HepG2 (cell line): ENCODE measurements around the gene MRPL48. TPM values are rescaled to one million over a fixed set of nuclear protein-coding genes. Genes with fewer than 3 reads are reported as not detected.

ENCODE experiments used
- ARID4A ChIP-seq: sonication (generic); formaldehyde crosslinking; IDR thresholded peaks from 2 replicates; pipeline ENCODE4 v1.5.0; 2020; ENCODE audit warnings: mild to moderate bottlenecking, missing genetic modification reagents, borderline replicate concordance
- CENPBD1 ChIP-seq: sonication (generic); formaldehyde crosslinking; IDR thresholded peaks from 2 replicates; pipeline ENCODE4 v1.8.0; 2022; ENCODE audit warnings: missing genetic modification reagents, low read depth, mild to moderate bottlenecking, borderline replicate concordance
- DNMT1 ChIP-seq: sonication (generic); formaldehyde crosslinking; IDR thresholded peaks from 2 replicates; pipeline ENCODE4 v1.5.1; 2020; ENCODE audit warnings: mild to moderate bottlenecking, missing genetic modification reagents
- FOXK2 ChIP-seq: fragments of 450-650 bp; IDR thresholded peaks from 2 replicates; pipeline ENCODE4 v1.6.1; 2016
- GATAD1 ChIP-seq: IDR thresholded peaks from 2 replicates; pipeline ENCODE4 v1.6.1; 2016; ENCODE audit warnings: missing genetic modification reagents, missing compliant biosample characterization
- GPN1 ChIP-seq: sonication (generic); formaldehyde crosslinking; IDR thresholded peaks from 2 replicates; pipeline ENCODE4 v1.5.1; 2020; ENCODE audit warnings: missing genetic modification reagents, borderline replicate concordance
- NFE2L2 ChIP-seq: fragments of 150-350 bp; IDR thresholded peaks from 2 replicates; pipeline ENCODE4 v1.6.1; 2014; ENCODE audit warnings: low read length
- RBM39 ChIP-seq: fragments of 200-400 bp; formaldehyde crosslinking; IDR thresholded peaks from one replicate; pipeline ENCODE4 v1.6.1; 2018; ENCODE audit warnings: antibody characterized with exemption, mild to moderate bottlenecking, low read depth, low read length; ENCODE audit not compliant: poor library complexity, severe bottlenecking
- SMAD3 ChIP-seq: sonication (generic); formaldehyde crosslinking; IDR thresholded peaks from 2 replicates; pipeline ENCODE4 v1.4.0; 2020; ENCODE audit warnings: missing genetic modification reagents
- ZBTB37 ChIP-seq: sonication (generic); formaldehyde crosslinking; IDR thresholded peaks from 2 replicates; pipeline ENCODE4 v1.4.0; 2020; ENCODE audit warnings: mild to moderate bottlenecking, missing genetic modification reagents
- ZBTB46 ChIP-seq: sonication (generic); formaldehyde crosslinking; IDR thresholded peaks from 2 replicates; pipeline ENCODE4 v1.4.0; 2020; ENCODE audit warnings: mild to moderate bottlenecking, missing genetic modification reagents, borderline replicate concordance
- ZNF34 ChIP-seq: sonication (generic); formaldehyde crosslinking; IDR thresholded peaks from 2 replicates; pipeline ENCODE4 v1.4.0; 2020; ENCODE audit warnings: mild to moderate bottlenecking, missing genetic modification reagents, borderline replicate concordance
- ZNF563 ChIP-seq: sonication (generic); formaldehyde crosslinking; IDR thresholded peaks from 2 replicates; pipeline ENCODE4 v1.8.0; 2022; ENCODE audit warnings: mild to moderate bottlenecking, moderate library complexity, missing genetic modification reagents
- ZNF740 ChIP-seq: sonication (generic); formaldehyde crosslinking; IDR thresholded peaks from 2 replicates; pipeline ENCODE4 v1.4.0; 2020; ENCODE audit warnings: missing genetic modification reagents
- ZNF800 ChIP-seq: sonication (generic); formaldehyde crosslinking; IDR thresholded peaks from 2 replicates; pipeline ENCODE4 v1.4.0; 2020; ENCODE audit warnings: missing genetic modification reagents
- ZSCAN25 ChIP-seq: sonication (generic); formaldehyde crosslinking; IDR thresholded peaks from 2 replicates; pipeline ENCODE4 v1.8.0; 2022; ENCODE audit warnings: mild to moderate bottlenecking, missing genetic modification reagents
- polyA plus RNA-seq, 8 experiments: library from polyadenylated mRNA; depleted of rRNA in 3 of 8; stranded (reverse) in 7 of 8; unstranded in 1 of 8; fragments of >200 nt; fragmentation: Illumina TruSeq in 4 of 8; extraction: Trizol in 4 of 8; gene quantifications; 2 replicates each; pipeline versions ENCODE4 v1.2.1 to v1.2.3, GENCODE V29; 2011 to 2016; ENCODE audit warnings: low read depth in 4 of 8, missing spikeins in 1 of 8, mixed read lengths in 1 of 8; ENCODE audit not compliant: insufficient read depth in 1 of 8
- total RNA-seq, 5 experiments: library from RNA; depleted of rRNA; stranded (reverse); fragments of >200 nt; fragmentation: Illumina TruSeq; extraction: Trizol; gene quantifications; 2 replicates each; pipeline ENCODE4 v1.2.3, GENCODE V29; 2016; ENCODE audit warnings: low read depth in 1 of 5

Gene MRPL48
- total and polyA plus RNA-seq, 2 of the 13 experiments (the other 11 are each of a cell fraction or from before 2014, with no cell fraction given), result 61.2 to 67.9 TPM

- peak; percentile 62; the same call in 1 of the 2 replicates for TF ChIP-seq ARID4A (CRISPR knock-in tag)
- TF ChIP-seq SMAD3, result 0 out of 2 replicates have a peak, but pooled peaks have one; percentile 2
- no peak for TF ChIP-seq ZNF563 (CRISPR knock-in tag)
- TF ChIP-seq FOXK2, result no peak
- no peak for TF ChIP-seq ZBTB46 (CRISPR knock-in tag)
- TF ChIP-seq DNMT1 (CRISPR knock-in tag), result no peak
- no peak for TF ChIP-seq ZNF34 (CRISPR knock-in tag)
- TF ChIP-seq RBM39, result no peak
- no peak for TF ChIP-seq ZBTB37 (CRISPR knock-in tag)
- no peak for TF ChIP-seq GPN1 (CRISPR knock-in tag)
- no peak for TF ChIP-seq ZSCAN25 (CRISPR knock-in tag)
- no peak for TF ChIP-seq CENPBD1 (CRISPR knock-in tag)
- TF ChIP-seq ZNF800, result no peak
- TF ChIP-seq NFE2L2, result no peak
- no peak for TF ChIP-seq ZNF740 (CRISPR knock-in tag)
- no peak for TF ChIP-seq GATAD1 (CRISPR knock-in tag)
These were observed 3.5 kb upstream of the MRPL48 start (continued) for GRCh38 chr11:73784080-73784634.
